ENCODE results near the gene SLX9.

DNA sequence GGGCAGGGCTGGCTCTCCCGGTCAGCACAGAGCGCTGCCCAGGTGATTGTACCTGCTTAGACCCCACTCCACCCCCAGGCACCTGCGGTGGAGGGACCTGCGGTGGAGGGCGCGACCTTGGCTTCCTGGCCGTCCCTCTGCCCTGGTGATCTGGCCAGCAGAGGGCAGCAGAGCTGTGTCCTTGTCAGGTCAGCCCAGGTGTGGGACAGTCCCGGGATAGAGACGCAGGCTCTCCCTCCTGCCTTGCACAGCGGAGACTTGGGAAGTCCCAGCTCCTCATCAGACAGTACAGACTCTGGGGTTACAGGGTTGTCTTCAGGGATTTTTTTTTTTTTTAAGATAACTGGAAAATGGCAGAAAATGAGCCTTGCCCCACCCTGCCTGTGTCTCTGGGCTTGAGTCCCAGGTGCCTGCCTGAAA, 10.0 kb downstream of the SLX9 start:
- no peak for TF ChIP-seq POLR2A (IDR thresholded peaks at IDR 0.05)
- TF ChIP-seq, protein P1, sequence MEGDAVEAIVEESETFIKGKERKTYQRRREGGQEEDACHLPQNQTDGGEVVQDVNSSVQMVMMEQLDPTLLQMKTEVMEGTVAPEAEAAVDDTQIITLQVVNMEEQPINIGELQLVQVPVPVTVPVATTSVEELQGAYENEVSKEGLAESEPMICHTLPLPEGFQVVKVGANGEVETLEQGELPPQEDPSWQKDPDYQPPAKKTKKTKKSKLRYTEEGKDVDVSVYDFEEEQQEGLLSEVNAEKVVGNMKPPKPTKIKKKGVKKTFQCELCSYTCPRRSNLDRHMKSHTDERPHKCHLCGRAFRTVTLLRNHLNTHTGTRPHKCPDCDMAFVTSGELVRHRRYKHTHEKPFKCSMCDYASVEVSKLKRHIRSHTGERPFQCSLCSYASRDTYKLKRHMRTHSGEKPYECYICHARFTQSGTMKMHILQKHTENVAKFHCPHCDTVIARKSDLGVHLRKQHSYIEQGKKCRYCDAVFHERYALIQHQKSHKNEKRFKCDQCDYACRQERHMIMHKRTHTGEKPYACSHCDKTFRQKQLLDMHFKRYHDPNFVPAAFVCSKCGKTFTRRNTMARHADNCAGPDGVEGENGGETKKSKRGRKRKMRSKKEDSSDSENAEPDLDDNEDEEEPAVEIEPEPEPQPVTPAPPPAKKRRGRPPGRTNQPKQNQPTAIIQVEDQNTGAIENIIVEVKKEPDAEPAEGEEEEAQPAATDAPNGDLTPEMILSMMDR (IDR thresholded peaks at IDR 0.05): peak in 6 of 7 experiments; percentile 65 to 94 (median 90)
- peak in 2 of 3 donors; percentile 11 to 68 for TF ChIP-seq POLR2AphosphoS5 (IDR thresholded peaks at IDR 0.05)
- no peak for TF ChIP-seq EP300 (IDR thresholded peaks at IDR 0.05)

Data from stomach (tissue), 4 donors.